ENCODE results near the gene UNC50.

DNA sequence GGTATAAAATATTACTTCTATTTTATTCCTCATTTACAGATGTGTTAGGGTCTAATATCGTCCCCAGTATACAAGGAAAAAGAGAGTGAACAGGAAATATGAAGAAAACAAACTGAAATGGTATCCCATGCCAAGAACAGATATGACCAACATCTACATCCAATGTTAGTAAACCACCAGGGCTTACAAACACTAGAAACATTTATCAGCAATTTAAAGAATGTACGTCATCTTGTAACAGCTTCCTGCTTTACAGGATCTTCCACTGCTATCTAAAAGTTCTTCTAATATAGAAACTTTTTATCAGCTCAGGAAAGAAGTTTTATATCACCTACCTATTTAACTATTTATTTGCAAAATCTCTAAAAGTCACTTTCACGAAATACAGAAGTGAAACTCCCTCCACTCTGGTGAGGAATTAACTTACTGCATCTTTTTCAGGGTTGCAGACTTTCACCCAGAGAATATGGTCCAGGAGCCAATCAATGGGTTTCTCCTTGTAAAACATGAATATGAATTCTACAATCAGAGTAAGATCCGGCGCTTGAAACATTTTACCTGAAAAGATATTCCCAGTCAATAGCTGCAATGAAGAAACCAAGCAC lies 35.2 kb downstream of the UNC50 start:
- TF ChIP-seq, protein P1, sequence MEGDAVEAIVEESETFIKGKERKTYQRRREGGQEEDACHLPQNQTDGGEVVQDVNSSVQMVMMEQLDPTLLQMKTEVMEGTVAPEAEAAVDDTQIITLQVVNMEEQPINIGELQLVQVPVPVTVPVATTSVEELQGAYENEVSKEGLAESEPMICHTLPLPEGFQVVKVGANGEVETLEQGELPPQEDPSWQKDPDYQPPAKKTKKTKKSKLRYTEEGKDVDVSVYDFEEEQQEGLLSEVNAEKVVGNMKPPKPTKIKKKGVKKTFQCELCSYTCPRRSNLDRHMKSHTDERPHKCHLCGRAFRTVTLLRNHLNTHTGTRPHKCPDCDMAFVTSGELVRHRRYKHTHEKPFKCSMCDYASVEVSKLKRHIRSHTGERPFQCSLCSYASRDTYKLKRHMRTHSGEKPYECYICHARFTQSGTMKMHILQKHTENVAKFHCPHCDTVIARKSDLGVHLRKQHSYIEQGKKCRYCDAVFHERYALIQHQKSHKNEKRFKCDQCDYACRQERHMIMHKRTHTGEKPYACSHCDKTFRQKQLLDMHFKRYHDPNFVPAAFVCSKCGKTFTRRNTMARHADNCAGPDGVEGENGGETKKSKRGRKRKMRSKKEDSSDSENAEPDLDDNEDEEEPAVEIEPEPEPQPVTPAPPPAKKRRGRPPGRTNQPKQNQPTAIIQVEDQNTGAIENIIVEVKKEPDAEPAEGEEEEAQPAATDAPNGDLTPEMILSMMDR (IDR thresholded peaks at IDR 0.05): no peak
- TF ChIP-seq EP300 (IDR thresholded peaks at IDR 0.05; ENCODE audit: low read depth): no peak

Measured in transverse colon (tissue), 3 donors.